ENCODE measurements around the gene LGALS3. TPM values are rescaled to one million over a fixed set of nuclear protein-coding genes. Genes with fewer than 3 reads are reported as not detected.

LGALS3 gene
- total RNA-seq, 1 experiment from 2014 or later, result 317 TPM

DNA sequence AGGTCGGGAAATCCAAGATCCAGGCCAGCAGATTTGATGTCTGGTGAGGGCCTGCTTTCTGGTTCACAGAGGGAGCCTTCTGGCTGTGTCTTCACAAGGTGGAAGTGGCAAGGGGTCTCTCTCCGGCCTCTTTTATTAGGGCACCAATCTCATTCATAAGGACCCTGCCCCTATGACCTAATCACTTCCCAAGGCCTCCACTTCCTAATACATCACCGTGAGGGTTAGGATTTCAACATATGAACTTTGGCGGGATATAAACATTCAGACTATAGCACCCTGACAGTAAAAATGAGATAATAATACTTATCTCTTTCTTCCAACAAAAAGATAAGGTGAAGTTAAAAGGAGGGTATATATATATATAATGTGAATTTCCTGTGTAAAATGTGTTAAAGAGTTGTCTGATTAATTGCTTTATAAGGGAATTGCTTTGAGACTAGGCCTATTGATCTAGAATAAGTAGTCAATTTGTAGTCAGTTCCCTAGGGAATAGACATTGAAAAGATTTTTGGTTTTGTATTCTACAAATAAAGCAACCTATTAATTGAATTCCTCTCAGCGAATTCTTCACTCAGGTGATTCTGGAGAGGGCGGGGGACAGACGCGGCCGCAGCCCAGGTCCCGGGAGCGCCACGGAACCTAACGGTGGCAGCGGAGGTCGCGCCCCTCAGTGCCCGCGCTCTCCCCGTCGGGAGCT is 516 bp upstream of the LGALS3 start:
- no peak for ATAC-seq
- TF ChIP-seq EZH2phosphoT487 (IDR thresholded peaks at IDR 0.05; ENCODE audit: borderline replicate concordance, low read length), result no peak
- TF ChIP-seq EZH2 (IDR thresholded peaks at IDR 0.05; ENCODE audit: low read length, unreplicated experiment), result no peak
- TF ChIP-seq, protein P1, sequence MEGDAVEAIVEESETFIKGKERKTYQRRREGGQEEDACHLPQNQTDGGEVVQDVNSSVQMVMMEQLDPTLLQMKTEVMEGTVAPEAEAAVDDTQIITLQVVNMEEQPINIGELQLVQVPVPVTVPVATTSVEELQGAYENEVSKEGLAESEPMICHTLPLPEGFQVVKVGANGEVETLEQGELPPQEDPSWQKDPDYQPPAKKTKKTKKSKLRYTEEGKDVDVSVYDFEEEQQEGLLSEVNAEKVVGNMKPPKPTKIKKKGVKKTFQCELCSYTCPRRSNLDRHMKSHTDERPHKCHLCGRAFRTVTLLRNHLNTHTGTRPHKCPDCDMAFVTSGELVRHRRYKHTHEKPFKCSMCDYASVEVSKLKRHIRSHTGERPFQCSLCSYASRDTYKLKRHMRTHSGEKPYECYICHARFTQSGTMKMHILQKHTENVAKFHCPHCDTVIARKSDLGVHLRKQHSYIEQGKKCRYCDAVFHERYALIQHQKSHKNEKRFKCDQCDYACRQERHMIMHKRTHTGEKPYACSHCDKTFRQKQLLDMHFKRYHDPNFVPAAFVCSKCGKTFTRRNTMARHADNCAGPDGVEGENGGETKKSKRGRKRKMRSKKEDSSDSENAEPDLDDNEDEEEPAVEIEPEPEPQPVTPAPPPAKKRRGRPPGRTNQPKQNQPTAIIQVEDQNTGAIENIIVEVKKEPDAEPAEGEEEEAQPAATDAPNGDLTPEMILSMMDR (conservative IDR thresholded peaks at IDR 0.05; ENCODE audit: low read depth, low read length), result no peak
- DNase-seq, result no peak
- Histone ChIP-seq H3K4me1 (ENCODE audit: insufficient read depth, low read length) (peaks cover 59% of the 10 kb centered on the region), H3K27ac (ENCODE audit: low read length) (peak overlapping the region; percentile 82), H2AFZ (ENCODE audit: low read length) (peak overlapping the region; percentile 77), H3K9me2 (replicated peaks; ENCODE audit: low read length) (no peaks in the 10 kb centered on the region), H3K9ac (ENCODE audit: low read length) (peak overlapping the region; percentile 87), H3K27me3 (ENCODE audit: low read length) (no peaks in the 10 kb centered on the region), H3K79me2 (ENCODE audit: low read length) (peaks cover 43% of the 10 kb centered on the region), H3K4me3 (ENCODE audit: low read length) (peak overlapping the region; percentile 73), H3F3A (ENCODE audit: low read length, unreplicated experiment) (peaks cover 10% of the 10 kb centered on the region), H3K36me3 (ENCODE audit: low read depth, low read length) (peaks cover 9% of the 10 kb centered on the region), H3K9me3 (ENCODE audit: low read length) (no peaks in the 10 kb centered on the region), H4K20me1 (ENCODE audit: low read length) (peaks cover 30% of the 10 kb centered on the region), H3K4me2 (ENCODE audit: low read length) (peak overlapping the region; percentile 83)
- intact Hi-C loops (cut with micrococcal nuclease), result loop anchor here (1.0 kb wide), 1 partner anchor 39 kb away; no protein-coding TSS in a partner anchor
- POLR2A ChIA-PET (ENCODE audit: unreplicated experiment), result interaction anchor here (0.6 to 2.4 kb wide), 3 partner anchors 26 to 1387 kb away, joined by 3 to 45 read pairs (median 5); no protein-coding TSS in a partner anchor
- TSS peak; percentile 77 for BruUV-seq (replicated peaks)
- CTCF ChIA-PET, result interaction anchor here (2.0 kb wide), 1 partner anchor 25 kb away, joined by 6 read pairs; no protein-coding TSS in a partner anchor

DNA sequence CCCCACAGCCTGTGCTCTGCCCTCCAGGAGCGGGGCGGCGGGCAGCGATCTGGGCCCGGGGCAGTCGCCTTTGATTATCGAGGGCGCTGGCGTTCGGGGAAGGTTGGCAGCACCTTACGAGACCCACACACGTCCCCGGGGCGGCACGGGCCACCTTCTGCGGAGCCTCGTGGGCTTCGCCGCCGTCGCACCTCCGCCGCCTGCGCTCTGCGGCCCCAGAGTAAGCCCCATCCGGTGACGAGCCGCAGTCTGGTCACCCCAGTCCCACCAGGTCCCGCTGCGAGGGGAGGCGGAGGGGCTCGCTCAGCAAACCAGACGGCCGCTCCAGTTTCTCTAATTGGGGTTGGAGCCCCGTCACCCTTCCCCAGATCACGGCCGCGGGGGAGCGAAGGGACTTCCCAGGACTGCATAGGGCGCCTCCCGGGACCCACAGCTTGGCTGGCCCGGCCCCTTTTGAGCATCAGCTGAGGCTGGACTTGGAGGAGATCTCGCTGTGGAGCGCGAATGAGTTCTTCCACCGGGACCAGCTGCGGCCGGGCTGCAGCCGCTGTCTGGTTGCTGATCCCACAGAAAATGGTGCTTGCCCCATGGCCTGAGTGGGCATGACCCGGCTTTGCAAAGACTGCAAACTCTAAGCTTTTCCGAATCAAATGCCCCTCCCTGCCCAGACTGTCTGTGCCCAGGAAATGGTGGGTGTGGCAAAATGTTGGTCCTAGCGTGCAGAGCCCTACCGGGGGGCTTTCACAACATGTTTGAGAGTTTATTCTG is 560 bp downstream of the LGALS3 start:
- H3K36me3 ChIP-seq (ENCODE audit: low read depth, low read length), result peaks cover 19% of the 10 kb centered on the region
- TF ChIP-seq EZH2phosphoT487 (IDR thresholded peaks at IDR 0.05; ENCODE audit: borderline replicate concordance, low read length) (no peak), EZH2 (IDR thresholded peaks at IDR 0.05; ENCODE audit: low read length, unreplicated experiment) (no peak)
- TF ChIP-seq, protein P1 (conservative IDR thresholded peaks at IDR 0.05; ENCODE audit: low read depth, low read length), result no peak
- H3K27me3 ChIP-seq (ENCODE audit: low read length), result no peaks in the 10 kb centered on the region
- H3K4me1 ChIP-seq (ENCODE audit: insufficient read depth, low read length), result peaks cover 58% of the 10 kb centered on the region
- ChIA-PET CTCF (interaction anchor here (0.7 to 2.0 kb wide), 2 partner anchors 18 to 27 kb away, joined by 3 to 6 read pairs; no protein-coding TSS in a partner anchor), POLR2A (ENCODE audit: unreplicated experiment) (interaction anchor here (0.5 to 2.4 kb wide), 7 partner anchors 17 to 83 kb away, joined by 3 to 45 read pairs (median 4); no protein-coding TSS in a partner anchor)
- H3F3A ChIP-seq (ENCODE audit: low read length, unreplicated experiment), result peaks cover 10% of the 10 kb centered on the region
- peak overlapping the region; percentile 66 for H2AFZ ChIP-seq (ENCODE audit: low read length)
- H4K20me1 ChIP-seq (ENCODE audit: low read length), result peaks cover 40% of the 10 kb centered on the region
- H3K79me2 ChIP-seq (ENCODE audit: low read length), result peaks cover 54% of the 10 kb centered on the region
- intact Hi-C loops (cut with micrococcal nuclease), result loop anchor here (1.0 to 2.0 kb wide), 3 partner anchors 31 to 61 kb away; partner anchors contain the start of gene DLGAP5
- no peaks in the 10 kb centered on the region for H3K9me3 ChIP-seq (ENCODE audit: low read length)
- peak; percentile 59 for ATAC-seq
- H3K9me2 ChIP-seq (replicated peaks; ENCODE audit: low read length), result no peaks in the 10 kb centered on the region
- H3K4me2 ChIP-seq (ENCODE audit: low read length), result peak overlapping the region; percentile 83
- H3K4me3 ChIP-seq (ENCODE audit: low read length), result peak overlapping the region; percentile 73
- peak overlapping the region; percentile 70 for H3K27ac ChIP-seq (ENCODE audit: low read length)
- BruUV-seq (replicated peaks), result TSS peak; percentile 13
- H3K9ac ChIP-seq (ENCODE audit: low read length), result peak overlapping the region; percentile 87
- DNase-seq, result peak; percentile 84

Data from PC-3 (cell line).